ENCODE data around the gene WDFY2. TPM values are rescaled to one million over a fixed set of nuclear protein-coding genes. Genes with fewer than 3 reads are reported as not detected.
A peak's percentile ranks its signal among the peaks of the same experiment; 100 is the strongest.

The WDFY2 gene
- total and polyA plus RNA-seq, 10 of the 15 experiments (the other 5 are each of a cell fraction or from before 2014, with no cell fraction given), result 2.1 to 13.0 (median 8.1) TPM

- no TSS peak for BruUV-seq (replicated peaks)
- Histone ChIP-seq H3K4me2 (ENCODE audit: control insufficient read depth, insufficient read depth) (no peak overlapping the region), H3K79me2 (ENCODE audit: control insufficient read depth, insufficient read depth, low read length) (peaks cover 20% of the 10 kb centered on the region), H4K20me1 (ENCODE audit: control insufficient read depth, insufficient read depth) (no peaks in the 10 kb centered on the region), H3K27ac (ENCODE audit: control insufficient read depth, insufficient read depth) (no peak overlapping the region), H3K4me3 (no peak overlapping the region), H3K9ac (ENCODE audit: control insufficient read depth, insufficient read depth, low read length) (no peak overlapping the region), H2AFZ (ENCODE audit: control insufficient read depth, low read depth, low read length) (peak overlapping the region; percentile 52), H3K9me3 (replicated peaks; ENCODE audit: control insufficient read depth, insufficient read depth, low read length) (no peaks in the 10 kb centered on the region), H3K36me3 (ENCODE audit: control insufficient read depth in 2 of 2, insufficient read depth in 2 of 2, low read length in 1 of 2) (no peaks in the 10 kb centered on the region), H3K4me1 (ENCODE audit: control insufficient read depth, insufficient read depth, low read length) (peaks cover 9% of the 10 kb centered on the region; the same call in 1 of the 2 replicates), H3K27me3 (replicated peaks in 1 of 2; ENCODE audit: control insufficient read depth in 2 of 2, insufficient read depth in 2 of 2, low read length in 1 of 2) (no peaks in the 10 kb centered on the region)
- ATAC-seq, result no peak
- intact Hi-C loops (cut with micrococcal nuclease; ENCODE audit: unreplicated experiment) (no loop called here), in situ Hi-C loops (cut with MboI) (loop anchor here (10.0 kb wide), 1 partner anchor 126 kb away; the partner anchor contains the start of gene INTS6)
- no peak for FAIRE-seq
- 0% methylated on average over 1 of the region's 1 CpG for WGBS (ENCODE audit: insufficient coverage, insufficient replicate concordance, low lambda C conversion rate, missing lambda C conversion rate)
- ChIA-PET CTCF (interaction anchor here (1.7 kb wide), 1 partner anchor 216 kb away, joined by 7 read pairs; no protein-coding TSS in a partner anchor), POLR2A (interaction anchor here (0.6 to 1.6 kb wide), 4 partner anchors 16 to 128 kb away, joined by 3 to 6 read pairs (median 5); no protein-coding TSS in a partner anchor), RAD21 (ENCODE audit: unreplicated experiment) (interaction anchor here (0.8 to 1.7 kb wide), 7 partner anchors 14 to 216 kb away, joined by 3 to 7 read pairs (median 4); partner anchors contain the start of gene INTS6), SMC1A (ENCODE audit: uncharacterized antibody, unreplicated experiment) (interaction anchor here (0.6 to 3.3 kb wide), 18 partner anchors 8 to 176 kb away, joined by 3 to 15 read pairs (median 4); no protein-coding TSS in a partner anchor)
- no peak for DNase-seq (ENCODE audit: low read depth, low spot score)
- TF ChIP-seq PRDM15 (CRISPR knock-in tag; IDR thresholded peaks at IDR 0.05) (no peak), TCF12 (IDR thresholded peaks at IDR 0.05; ENCODE audit: low read depth, low read length) (no peak), ZBTB33 (IDR thresholded peaks at IDR 0.05) (no peak), SP1 (IDR thresholded peaks at IDR 0.05; ENCODE audit: low read depth, low read length) (no peak), MYB (IDR thresholded peaks at IDR 0.05; ENCODE audit: borderline replicate concordance, low read depth, low read length) (no peak), JUNB (IDR thresholded peaks at IDR 0.05) (no peak), EP300 (IDR thresholded peaks at IDR 0.05; ENCODE audit: borderline replicate concordance in 1 of 2, control insufficient read depth in 1 of 2, low read depth in 2 of 2, low read length in 2 of 2) (no peak), WRNIP1 (IDR thresholded peaks at IDR 0.05; ENCODE audit: borderline replicate concordance, low read depth, low read length) (no peak)
These were observed 3.0 kb upstream of the WDFY2 start for GRCh38 chr13:51581148-51581820.

Measured in GM12878 (cell line).